ENCODE results near the gene VGLL2. TPM values are rescaled to one million over a fixed set of nuclear protein-coding genes. Genes with fewer than 3 reads are reported as not detected.
A peak's percentile ranks its signal among the peaks of the same experiment; 100 is the strongest.

Gene VGLL2
- not detected for total RNA-seq
- not detected for polyA plus RNA-seq

DNA sequence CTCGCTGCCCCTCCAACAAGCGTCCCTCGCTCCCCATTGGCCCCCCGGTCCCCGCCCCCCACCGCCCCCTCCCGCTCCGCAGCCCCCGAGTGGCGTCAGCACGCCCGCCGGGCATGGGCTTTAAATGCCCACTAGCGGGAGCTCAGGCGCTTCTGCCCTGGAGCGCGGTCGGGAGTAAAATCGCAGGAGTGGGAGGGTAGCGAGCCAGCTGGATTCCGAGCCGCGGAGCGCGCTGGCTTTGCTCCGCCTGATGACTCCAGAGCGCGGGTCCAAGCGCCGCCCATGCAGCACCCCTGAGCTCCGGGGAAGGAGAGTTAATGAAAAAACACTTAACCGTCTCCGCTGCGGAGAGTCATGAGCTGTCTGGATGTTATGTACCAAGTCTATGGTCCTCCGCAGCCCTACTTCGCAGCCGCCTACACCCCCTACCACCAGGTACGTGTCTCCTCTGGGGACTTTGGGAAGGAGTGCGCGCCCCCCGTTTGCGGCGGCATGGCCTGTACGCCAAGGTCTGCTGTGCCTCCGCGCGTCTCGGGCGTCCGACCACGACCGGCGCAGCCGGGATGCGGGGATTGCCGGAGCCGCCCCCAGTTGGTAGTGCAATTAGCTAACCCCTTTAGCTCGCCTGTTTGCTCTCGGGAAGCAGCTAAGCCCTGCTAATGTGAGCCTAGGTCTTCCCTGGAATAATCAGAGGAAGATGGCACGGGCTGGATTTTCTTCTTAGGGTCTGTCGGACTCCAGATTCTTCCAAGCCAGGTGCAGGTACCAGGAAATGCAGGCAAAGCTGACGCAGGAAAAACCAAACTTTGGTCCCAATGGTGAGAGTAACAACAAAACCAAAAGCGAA, at the start of gene VGLL2:
VGLL2 (plus strand) TSS at position 149 of the 847 bp plus-strand sequence; CDS start at position 355, 206 bp downstream.
- 1 to 2% methylated on average over 63 of the region's 63 CpGs for WGBS, 2 donors
- Histone ChIP-seq H3K4me1 (peaks cover 0 to 35% (median 31%) of the 10 kb centered on the region in 4 donors), H3K27me3 (peaks cover 49 to 100% (median 77%) of the 10 kb centered on the region in 3 donors), H3K36me3 (no peaks in the 10 kb centered on the region), H3K27ac (no peak within 1 kb of the TSS), H3K4me3 (peak within 1 kb of the TSS; percentile 18 to 52 (median 42)), H3K9me3 (peaks cover 0 to 2% (median 0%) of the 10 kb centered on the region in 4 donors)
- peak; percentile 65 for DNase-seq
- no peak for TF ChIP-seq CTCF (IDR thresholded peaks at IDR 0.05)
- TF ChIP-seq EP300 (IDR thresholded peaks at IDR 0.05), result no peak
- TF ChIP-seq POLR2AphosphoS5 (IDR thresholded peaks at IDR 0.05), result no peak
- TF ChIP-seq POLR2A (IDR thresholded peaks at IDR 0.05), result no peak
- intact Hi-C loops (cut with DNase I), result no loop called here

DNA sequence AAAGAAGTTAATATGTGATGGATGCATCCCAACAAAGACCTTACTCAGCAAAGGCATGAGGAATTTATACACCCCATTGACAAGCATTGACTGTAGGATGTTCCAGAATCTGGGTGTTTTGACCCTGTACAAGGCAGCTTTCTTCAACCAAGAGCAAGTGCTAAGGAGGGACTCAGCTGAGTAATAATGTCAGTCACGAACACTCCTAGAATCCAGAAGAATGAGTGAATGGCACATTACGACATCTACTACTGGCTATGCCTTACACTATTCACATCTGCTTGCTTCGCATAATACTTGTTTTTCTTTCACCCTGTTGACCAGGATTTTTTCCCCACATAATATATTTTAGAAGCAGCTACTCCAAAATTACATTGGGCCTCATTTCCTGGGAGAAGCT, 42.5 kb upstream of the VGLL2 start:
- Histone ChIP-seq H3K4me3 (no peak overlapping the region), H3K27me3 (no peaks in the 10 kb centered on the region), H3K9me3 (no peaks in the 10 kb centered on the region), H3K36me3 (no peaks in the 10 kb centered on the region), H3K4me1 (peaks cover 0 to 7% (median 0%) of the 10 kb centered on the region in 4 donors), H3K27ac (no peak overlapping the region)
- intact Hi-C loops (cut with DNase I), result no loop called here
- no peak for DNase-seq
- WGBS, 2 donors, result 91 to 92% methylated on average over 3 of the region's 3 CpGs
- TF ChIP-seq EP300 (IDR thresholded peaks at IDR 0.05) (no peak), POLR2A (IDR thresholded peaks at IDR 0.05) (no peak), POLR2AphosphoS5 (IDR thresholded peaks at IDR 0.05) (no peak), CTCF (IDR thresholded peaks at IDR 0.05) (no peak)

- no peak for DNase-seq
- TF ChIP-seq EP300 (IDR thresholded peaks at IDR 0.05) (no peak), CTCF (IDR thresholded peaks at IDR 0.05) (no peak), POLR2A (IDR thresholded peaks at IDR 0.05) (no peak), POLR2AphosphoS5 (IDR thresholded peaks at IDR 0.05) (no peak)
- 97 to 98% methylated on average over 1 of the region's 1 CpG for WGBS, 2 donors
- no peaks in the 10 kb centered on the region for H3K27me3 ChIP-seq
- intact Hi-C loops (cut with DNase I), result no loop called here
- no peaks in the 10 kb centered on the region for H3K9me3 ChIP-seq
- no peaks in the 10 kb centered on the region for H3K36me3 ChIP-seq
- H3K27ac ChIP-seq, result no peak overlapping the region
- no peak overlapping the region for H3K4me3 ChIP-seq
- peaks cover 0 to 7% (median 0%) of the 10 kb centered on the region in 4 donors for H3K4me1 ChIP-seq
Measured at GRCh38 chr6:117226778-117227177, 38.6 kb upstream of the VGLL2 start.

DNA sequence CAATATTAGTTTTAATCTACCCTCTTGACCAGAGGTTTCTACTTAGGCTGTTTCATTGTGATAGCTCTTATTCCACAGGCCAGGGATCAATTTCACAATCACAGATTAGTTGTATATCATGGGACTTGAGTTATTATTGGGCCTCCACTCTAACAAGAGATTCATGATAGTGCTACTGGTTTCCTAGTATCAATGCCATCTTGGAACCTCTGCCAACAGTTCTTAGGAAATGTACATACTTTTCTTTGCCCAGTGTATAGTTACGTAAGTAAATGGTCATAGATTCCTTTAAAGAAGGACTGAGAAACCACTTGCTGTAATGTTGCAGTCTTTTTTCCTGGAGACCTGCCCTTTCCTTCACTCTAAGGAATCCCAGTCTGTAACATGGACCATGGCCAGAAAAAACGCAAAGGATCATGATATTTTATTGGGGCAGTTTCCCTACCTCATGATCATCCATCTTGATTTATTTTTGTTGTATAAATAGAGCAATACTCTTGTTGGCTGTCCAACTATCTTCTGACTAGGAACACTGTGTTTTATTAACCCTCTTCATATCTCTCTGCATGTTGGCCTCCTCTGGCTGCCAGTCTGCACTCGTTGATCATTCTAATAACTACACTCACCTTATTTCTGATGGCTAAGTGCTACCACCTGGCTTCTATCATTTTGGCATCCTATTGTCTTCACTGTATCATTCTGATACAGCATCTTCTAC, 38.0 kb upstream of the VGLL2 start:
- intact Hi-C loops (cut with DNase I), result no loop called here
- Histone ChIP-seq H3K27me3 (no peaks in the 10 kb centered on the region), H3K27ac (no peak overlapping the region), H3K9me3 (no peaks in the 10 kb centered on the region), H3K4me3 (no peak overlapping the region), H3K4me1 (peaks cover 0 to 7% (median 0%) of the 10 kb centered on the region in 4 donors), H3K36me3 (no peaks in the 10 kb centered on the region)
- TF ChIP-seq POLR2AphosphoS5 (IDR thresholded peaks at IDR 0.05) (no peak), EP300 (IDR thresholded peaks at IDR 0.05) (no peak), CTCF (IDR thresholded peaks at IDR 0.05) (no peak), POLR2A (IDR thresholded peaks at IDR 0.05) (no peak)
- DNase-seq, result no peak
- WGBS, 2 donors, result 60 to 72% methylated on average over 3 of the region's 3 CpGs

Data from sigmoid colon (tissue), 7 donors.